GM12878 (cell line): ENCODE data around the gene SIL1. TPM values are rescaled to one million over a fixed set of nuclear protein-coding genes. Genes with fewer than 3 reads are reported as not detected.

Experiments
- ATAC-seq: fragments of 200-7000 bp; cut with Tn5 transposase; 3 replicates; pipeline ENCODE4 v1.9.1; 2020; ENCODE audit warnings: mild to moderate bottlenecking, moderate library complexity
- BruUV-seq: library from RNA; stranded (reverse); fragments of 400-500 nt; replicated peaks from 2 replicates; lab custom pipeline; 2021; lab: Mats Ljungman, UMichigan
- CTCF ChIA-PET: fragments of 300-600 bp; sonication (Branson Sonifier 250); formaldehyde crosslinking; extraction: SDS; loops from one replicate; lab custom pipeline; 2021; ENCODE audit warnings: inconsistent platforms; lab: Yijun Ruan, JAX
- POLR2A ChIA-PET: fragments of 350-600 bp; formaldehyde crosslinking; extraction: SDS; loops from one replicate; lab custom pipeline; 2021; ENCODE audit warnings: inconsistent platforms; lab: Charles Lee
- RAD21 ChIA-PET: fragments of 300-600 bp; sonication (Branson Sonifier 250); formaldehyde crosslinking; loops from one replicate; lab custom pipeline; 2023; ENCODE audit warnings: antibody characterized with exemption; ENCODE audit not compliant: unreplicated experiment; lab: Charles Lee
- SMC1A ChIA-PET: fragments of 300-600 bp; sonication (Branson Sonifier 250); formaldehyde crosslinking; loops from one replicate; lab custom pipeline; 2023; ENCODE audit not compliant: unreplicated experiment, uncharacterized antibody; lab: Charles Lee
- DNase-seq: peaks from one replicate; pipeline ENCODE4 v3.0.0-alpha.2; 2011; ENCODE audit warnings: low read depth, low spot score
- FAIRE-seq: peaks from 3 replicates; lab custom pipeline; 2011; peaks lifted over from hg19 to GRCh38; lab: Jason Lieb, UNC
- H2AFZ ChIP-seq: 2 replicates; pipeline ENCODE4 v1.6.0; 2011; ENCODE audit warnings: low read depth, low read length, control low read depth; ENCODE audit not compliant: control insufficient read depth
- H3K27ac ChIP-seq: 2 replicates; pipeline ENCODE4 v1.5.1; 2011; ENCODE audit warnings: control low read depth; ENCODE audit not compliant: control insufficient read depth, insufficient read depth
- H3K27me3 ChIP-seq, 2 experiments: replicated peaks in 1 of 2; 2 replicates each; pipeline versions ENCODE4 v1.6.0 to v1.6.1; 2011; ENCODE audit warnings: low read length in 1 of 2; ENCODE audit not compliant: control insufficient read depth in 2 of 2, insufficient read depth in 2 of 2
- H3K36me3 ChIP-seq, 2 experiments: 2 replicates each; pipeline ENCODE4 v1.5.1; 2011; ENCODE audit warnings: low read length in 1 of 2; ENCODE audit not compliant: control insufficient read depth in 2 of 2, insufficient read depth in 2 of 2
- H3K4me1 ChIP-seq: 2 replicates; pipeline ENCODE4 v1.6.1; 2011; ENCODE audit warnings: mild to moderate bottlenecking, low read length, moderate library complexity, mixed read lengths; ENCODE audit not compliant: control insufficient read depth, insufficient read depth
- H3K4me2 ChIP-seq: 2 replicates; pipeline ENCODE4 v1.6.0; 2011; ENCODE audit warnings: control low read depth; ENCODE audit not compliant: control insufficient read depth, insufficient read depth
- H3K4me3 ChIP-seq: fragments of 200-600 bp; sonication (generic); 2 replicates; pipeline ENCODE4 v1.5.1; 2016
- H3K79me2 ChIP-seq: 2 replicates; pipeline ENCODE4 v1.6.0; 2011; ENCODE audit warnings: low read length; ENCODE audit not compliant: control insufficient read depth, insufficient read depth
- H3K9ac ChIP-seq: 2 replicates; pipeline ENCODE4 v1.8.0; 2011; ENCODE audit warnings: low read length, control low read depth, mixed read lengths; ENCODE audit not compliant: control insufficient read depth, insufficient read depth
- H3K9me3 ChIP-seq: replicated peaks from 3 replicates; pipeline ENCODE4 v1.5.1; 2011; ENCODE audit warnings: mild to moderate bottlenecking, low read length; ENCODE audit not compliant: control insufficient read depth, insufficient read depth
- H4K20me1 ChIP-seq: 2 replicates; pipeline ENCODE4 v1.6.0; 2011; ENCODE audit not compliant: control insufficient read depth, insufficient read depth
- FOS ChIP-seq: IDR thresholded peaks from 3 replicates; pipeline ENCODE4 v1.6.1; 2011; ENCODE audit warnings: borderline replicate concordance; ENCODE audit not compliant: insufficient read length; ENCODE audit errors: extremely low read depth
- GATAD2B ChIP-seq: fragments of 450-650 bp; conservative IDR thresholded peaks from 2 replicates; pipeline ENCODE4 v1.6.1; 2017; ENCODE audit warnings: low read depth, mild to moderate bottlenecking, moderate library complexity
- MYC ChIP-seq: IDR thresholded peaks from 2 replicates; pipeline ENCODE4 v1.6.1; 2011; ENCODE audit warnings: mild to moderate bottlenecking, low read length, moderate library complexity, inconsistent platforms; ENCODE audit not compliant: insufficient read depth, insufficient replicate concordance, insufficient read length, severe bottlenecking
- RAD51 ChIP-seq: fragments of 450-650 bp; IDR thresholded peaks from 2 replicates; pipeline ENCODE4 v1.6.1; 2016; ENCODE audit warnings: moderate library complexity, mild to moderate bottlenecking, inconsistent platforms
- SIN3A ChIP-seq: IDR thresholded peaks from 2 replicates; pipeline ENCODE4 v1.6.1; 2012; ENCODE audit warnings: low read depth, low read length, improper control_type of control experiment
- YY1 ChIP-seq: IDR thresholded peaks from 2 replicates; pipeline ENCODE4 v1.6.1; 2011; ENCODE audit warnings: low read depth, mild to moderate bottlenecking, low read length
- WGBS: methylation state at CpG from one replicate; pipeline ENCODE4 v1.1.6; 2016; ENCODE audit warnings: low lambda C conversion rate; ENCODE audit not compliant: insufficient replicate concordance, insufficient coverage; ENCODE audit errors: missing lambda C conversion rate; 5-methylcytosine and 5-hydroxymethylcytosine counted together
- in situ Hi-C: fragments of 300-500 bp; cut with MboI; formaldehyde crosslinking; loops from 9 replicates; pipeline ENCODE4 v1.14.3; 2018; ENCODE audit warnings: mixed read lengths
- intact Hi-C: fragments of 100-400 bp; cut with micrococcal nuclease; formaldehyde crosslinking; loops from one replicate; pipeline ENCODE4 v1.14.2; 2022; ENCODE audit not compliant: unreplicated experiment
- polyA plus RNA-seq, 11 experiments: library from polyadenylated mRNA; depleted of rRNA in 4 of 11; unstranded in 6 of 11; stranded (reverse) in 5 of 11; fragments of >200 nt; fragmentation: Nextera tagmentation in 4 of 11; fragmentation: Illumina TruSeq in 1 of 11; extraction: Ambion mirVana in 4 of 11; extraction: Trizol in 1 of 11; gene quantifications; 1 replicate in 1 of 11; 2 replicates in 10 of 11; pipeline versions ENCODE4 v1.2.1 to v1.2.3, GENCODE V29; 2011 to 2016; ENCODE audit warnings: inconsistent platforms in 2 of 11, missing spikeins in 2 of 11, low read depth in 1 of 11
- total RNA-seq, 4 experiments: library from RNA; depleted of rRNA in 3 of 4; stranded (reverse); fragments of >200 nt in 3 of 4; fragmentation: Illumina TruSeq in 1 of 4; extraction: Trizol in 1 of 4; gene quantifications; 2 replicates each; pipeline versions ENCODE4 v1.2.1 to v1.2.3, GENCODE V29; 2013 to 2021
- TF ChIP-seq, protein P1 (sequence below): fragments of 450-650 bp; IDR thresholded peaks from 2 replicates; pipeline ENCODE4 v1.6.1; 2018; ENCODE audit warnings: borderline replicate concordance, mild to moderate bottlenecking; ENCODE audit not compliant: partially characterized antibody
- TF ChIP-seq, protein P2 (sequence below): fragments of 450-650 bp; IDR thresholded peaks from 2 replicates; pipeline ENCODE4 v1.6.1; 2016; ENCODE audit warnings: mild to moderate bottlenecking
- TF ChIP-seq, protein P3 (sequence below): IDR thresholded peaks from 2 replicates; pipeline ENCODE4 v1.6.1; 2012; ENCODE audit warnings: low read depth, low read length, improper control_type of control experiment
- TF ChIP-seq, protein P4 (sequence below): fragments of 450-650 bp; formaldehyde crosslinking; IDR thresholded peaks from 2 replicates; pipeline ENCODE4 v1.4.0; 2022; ENCODE audit warnings: mild to moderate bottlenecking, moderate library complexity

SIL1 gene
- total and polyA plus RNA-seq, 10 of the 15 experiments (the other 5 are each of a cell fraction or from before 2014, with no cell fraction given): 4.1 to 49.8 (median 29.4) TPM

DNA sequence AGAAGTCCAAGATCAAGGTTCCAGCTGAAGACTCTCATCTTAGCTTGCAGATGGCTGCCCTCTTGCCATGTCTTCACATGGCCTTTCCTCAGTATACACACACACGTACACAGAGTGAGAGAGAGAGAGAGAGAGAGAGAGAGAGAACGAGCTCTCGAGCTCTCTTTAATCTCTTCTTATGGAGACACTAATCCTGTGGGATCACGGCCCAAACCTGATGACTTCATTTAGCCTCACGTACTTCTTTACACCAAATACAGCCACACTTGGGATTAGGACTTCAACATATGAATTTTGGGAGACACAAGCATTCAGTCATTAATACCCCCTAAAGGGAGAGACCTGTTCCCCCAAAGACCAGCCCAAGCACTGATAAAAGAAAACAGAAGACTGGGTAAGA lies 42.8 kb downstream of the SIL1 start:
- WGBS: 96% methylated on average over 5 of the region's 5 CpGs
- no peak overlapping the region for H3K27ac ChIP-seq

More for the DNA sequence above, 42.8 kb downstream of the SIL1 start:
- no peak for ATAC-seq
- POLR2A ChIA-PET: no interaction called here
- no peak overlapping the region for H3K4me2 ChIP-seq
- RAD21 ChIA-PET: no interaction called here
- TF ChIP-seq, protein P1, sequence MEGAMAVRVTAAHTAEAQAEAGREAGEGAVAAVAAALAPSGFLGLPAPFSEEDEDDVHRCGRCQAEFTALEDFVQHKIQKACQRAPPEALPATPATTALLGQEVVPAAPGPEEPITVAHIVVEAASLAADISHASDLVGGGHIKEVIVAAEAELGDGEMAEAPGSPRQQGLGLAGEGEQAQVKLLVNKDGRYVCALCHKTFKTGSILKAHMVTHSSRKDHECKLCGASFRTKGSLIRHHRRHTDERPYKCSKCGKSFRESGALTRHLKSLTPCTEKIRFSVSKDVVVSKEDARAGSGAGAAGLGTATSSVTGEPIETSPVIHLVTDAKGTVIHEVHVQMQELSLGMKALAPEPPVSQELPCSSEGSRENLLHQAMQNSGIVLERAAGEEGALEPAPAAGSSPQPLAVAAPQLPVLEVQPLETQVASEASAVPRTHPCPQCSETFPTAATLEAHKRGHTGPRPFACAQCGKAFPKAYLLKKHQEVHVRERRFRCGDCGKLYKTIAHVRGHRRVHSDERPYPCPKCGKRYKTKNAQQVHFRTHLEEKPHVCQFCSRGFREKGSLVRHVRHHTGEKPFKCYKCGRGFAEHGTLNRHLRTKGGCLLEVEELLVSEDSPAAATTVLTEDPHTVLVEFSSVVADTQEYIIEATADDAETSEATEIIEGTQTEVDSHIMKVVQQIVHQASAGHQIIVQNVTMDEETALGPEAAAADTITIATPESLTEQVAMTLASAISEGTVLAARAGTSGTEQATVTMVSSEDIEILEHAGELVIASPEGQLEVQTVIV: no peak
- TF ChIP-seq FOS (no peak), SIN3A (no peak), RAD51 (no peak), MYC (no peak), GATAD2B (no peak), YY1 (no peak)
- TF ChIP-seq, protein P2, sequence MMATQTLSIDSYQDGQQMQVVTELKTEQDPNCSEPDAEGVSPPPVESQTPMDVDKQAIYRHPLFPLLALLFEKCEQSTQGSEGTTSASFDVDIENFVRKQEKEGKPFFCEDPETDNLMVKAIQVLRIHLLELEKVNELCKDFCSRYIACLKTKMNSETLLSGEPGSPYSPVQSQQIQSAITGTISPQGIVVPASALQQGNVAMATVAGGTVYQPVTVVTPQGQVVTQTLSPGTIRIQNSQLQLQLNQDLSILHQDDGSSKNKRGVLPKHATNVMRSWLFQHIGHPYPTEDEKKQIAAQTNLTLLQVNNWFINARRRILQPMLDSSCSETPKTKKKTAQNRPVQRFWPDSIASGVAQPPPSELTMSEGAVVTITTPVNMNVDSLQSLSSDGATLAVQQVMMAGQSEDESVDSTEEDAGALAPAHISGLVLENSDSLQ: no peak
- TF ChIP-seq, protein P3, sequence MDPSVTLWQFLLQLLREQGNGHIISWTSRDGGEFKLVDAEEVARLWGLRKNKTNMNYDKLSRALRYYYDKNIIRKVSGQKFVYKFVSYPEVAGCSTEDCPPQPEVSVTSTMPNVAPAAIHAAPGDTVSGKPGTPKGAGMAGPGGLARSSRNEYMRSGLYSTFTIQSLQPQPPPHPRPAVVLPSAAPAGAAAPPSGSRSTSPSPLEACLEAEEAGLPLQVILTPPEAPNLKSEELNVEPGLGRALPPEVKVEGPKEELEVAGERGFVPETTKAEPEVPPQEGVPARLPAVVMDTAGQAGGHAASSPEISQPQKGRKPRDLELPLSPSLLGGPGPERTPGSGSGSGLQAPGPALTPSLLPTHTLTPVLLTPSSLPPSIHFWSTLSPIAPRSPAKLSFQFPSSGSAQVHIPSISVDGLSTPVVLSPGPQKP: no peak
- TF ChIP-seq, protein P4, sequence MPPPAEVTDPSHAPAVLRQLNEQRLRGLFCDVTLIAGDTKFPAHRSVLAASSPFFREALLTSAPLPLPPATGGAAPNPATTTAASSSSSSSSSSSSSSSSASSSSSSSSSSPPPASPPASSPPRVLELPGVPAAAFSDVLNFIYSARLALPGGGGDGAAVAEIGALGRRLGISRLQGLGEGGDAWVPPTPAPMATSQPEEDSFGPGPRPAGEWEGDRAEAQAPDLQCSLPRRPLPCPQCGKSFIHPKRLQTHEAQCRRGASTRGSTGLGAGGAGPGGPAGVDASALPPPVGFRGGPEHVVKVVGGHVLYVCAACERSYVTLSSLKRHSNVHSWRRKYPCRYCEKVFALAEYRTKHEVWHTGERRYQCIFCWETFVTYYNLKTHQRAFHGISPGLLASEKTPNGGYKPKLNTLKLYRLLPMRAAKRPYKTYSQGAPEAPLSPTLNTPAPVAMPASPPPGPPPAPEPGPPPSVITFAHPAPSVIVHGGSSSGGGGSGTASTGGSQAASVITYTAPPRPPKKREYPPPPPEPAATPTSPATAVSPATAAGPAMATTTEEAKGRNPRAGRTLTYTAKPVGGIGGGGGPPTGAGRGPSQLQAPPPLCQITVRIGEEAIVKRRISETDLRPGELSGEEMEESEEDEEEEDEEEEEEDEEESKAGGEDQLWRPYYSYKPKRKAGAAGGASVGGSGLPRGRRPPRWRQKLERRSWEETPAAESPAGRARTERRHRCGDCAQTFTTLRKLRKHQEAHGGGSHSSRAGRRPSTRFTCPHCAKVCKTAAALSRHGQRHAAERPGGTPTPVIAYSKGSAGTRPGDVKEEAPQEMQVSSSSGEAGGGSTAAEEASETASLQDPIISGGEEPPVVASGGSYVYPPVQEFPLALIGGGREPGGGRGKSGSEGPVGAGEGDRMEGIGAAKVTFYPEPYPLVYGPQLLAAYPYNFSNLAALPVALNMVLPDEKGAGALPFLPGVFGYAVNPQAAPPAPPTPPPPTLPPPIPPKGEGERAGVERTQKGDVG (CRISPR knock-in tag): no peak
- TF ChIP-seq, all 136 proteins: peak for 0
- Histone ChIP-seq H3K9ac (no peak overlapping the region), H3K79me2 (peaks cover 4% of the 10 kb centered on the region), H3K9me3 (no peaks in the 10 kb centered on the region), H3K4me3 (no peak overlapping the region), H3K36me3 (no peaks in the 10 kb centered on the region), H3K4me1 (no peaks in the 10 kb centered on the region), H4K20me1 (no peaks in the 10 kb centered on the region; the same call in 1 of the 2 replicates), H3K27me3 (no peaks in the 10 kb centered on the region), H2AFZ (no peak overlapping the region)
- CTCF ChIA-PET: interaction anchor here (1.2 kb wide), 1 partner anchor 366 kb away, joined by 3 read pairs; no protein-coding TSS in a partner anchor
- in situ Hi-C loops: no loop called here
- no peak for FAIRE-seq
- DNase-seq: no peak
- no TSS peak for BruUV-seq
- SMC1A ChIA-PET: interaction anchor here (0.8 to 1.5 kb wide), 2 partner anchors 9 to 22 kb away, joined by 3 to 5 read pairs; no protein-coding TSS in a partner anchor
- intact Hi-C loops: no loop called here
